Measurements from ENCODE around the gene EIF4E3.

GRCh38 chr3:71680603-71681002 lies 44.6 kb downstream of the EIF4E3 start:
- TF ChIP-seq POLR2A (IDR thresholded peaks at IDR 0.05) (no peak), CTCF (IDR thresholded peaks at IDR 0.05) (no peak)
